H9 (cell line): ENCODE results near the gene CDKAL1. TPM values are rescaled to one million over a fixed set of nuclear protein-coding genes. Genes with fewer than 3 reads are reported as not detected.

Experiments
- DNase-seq: peaks from one replicate; pipeline ENCODE4 v3.0.0-alpha.2; 2017
- H2AFZ ChIP-seq: one replicate; pipeline ENCODE4 v1.6.1; 2013; ENCODE audit warnings: mild to moderate bottlenecking, low read length, control low read depth, moderate library complexity
- H2AK5ac ChIP-seq: 2 replicates; pipeline ENCODE4 v1.6.1; 2013; ENCODE audit warnings: low read length, control low read depth, mixed read lengths; ENCODE audit not compliant: insufficient read length
- H2BK120ac ChIP-seq: one replicate; pipeline ENCODE4 v1.6.1; 2013; ENCODE audit warnings: low read depth, mild to moderate bottlenecking, low read length, control low read depth, inconsistent platforms; ENCODE audit not compliant: poor library complexity, severe bottlenecking
- H2BK12ac ChIP-seq: 2 replicates; pipeline ENCODE4 v1.6.1; 2013; ENCODE audit warnings: low read length, control low read depth, mixed read lengths, low read depth; ENCODE audit not compliant: insufficient read length
- H2BK15ac ChIP-seq: 2 replicates; pipeline ENCODE4 v1.6.1; 2013; ENCODE audit warnings: low read depth, low read length, control low read depth
- H2BK20ac ChIP-seq: one replicate; pipeline ENCODE4 v1.6.1; 2013; ENCODE audit warnings: low read depth, mild to moderate bottlenecking, low read length, control low read depth, inconsistent platforms; ENCODE audit not compliant: poor library complexity, severe bottlenecking
- H2BK5ac ChIP-seq: 2 replicates; pipeline ENCODE4 v1.6.1; 2013; ENCODE audit warnings: low read length, control low read depth, mixed read lengths; ENCODE audit not compliant: insufficient read length
- H3K14ac ChIP-seq: 2 replicates; pipeline ENCODE4 v1.6.1; 2013; ENCODE audit warnings: low read length, control low read depth; ENCODE audit not compliant: insufficient read depth
- H3K18ac ChIP-seq: 2 replicates; pipeline ENCODE4 v1.6.1; 2013; ENCODE audit warnings: low read depth, mild to moderate bottlenecking, mixed read lengths, low read length, control low read depth; ENCODE audit not compliant: insufficient read length
- H3K23ac ChIP-seq: 2 replicates; pipeline ENCODE4 v1.6.1; 2013; ENCODE audit warnings: low read length, control low read depth, mixed read lengths, low read depth; ENCODE audit not compliant: insufficient read length
- H3K23me2 ChIP-seq: 2 replicates; pipeline ENCODE4 v1.6.1; 2013; ENCODE audit warnings: low read depth, mild to moderate bottlenecking, mixed read lengths, low read length, control low read depth; ENCODE audit not compliant: insufficient read length, poor library complexity, severe bottlenecking
- H3K27ac ChIP-seq: 2 replicates; pipeline ENCODE4 v1.5.1; 2013; ENCODE audit warnings: low read length, control low read depth, mixed read lengths, low read depth; ENCODE audit not compliant: insufficient read length
- H3K27me3 ChIP-seq: 2 replicates; pipeline ENCODE4 v1.6.1; 2013; ENCODE audit warnings: low read length, control low read depth, inconsistent platforms; ENCODE audit not compliant: insufficient read depth
- H3K4ac ChIP-seq: 2 replicates; pipeline ENCODE4 v1.6.1; 2013; ENCODE audit warnings: low read depth, mild to moderate bottlenecking, control low read depth, inconsistent platforms, low read length, moderate library complexity
- H3K4me1 ChIP-seq: 2 replicates; pipeline ENCODE4 v1.6.1; 2013; ENCODE audit warnings: low read length, control low read depth, inconsistent platforms; ENCODE audit not compliant: insufficient read depth
- H3K4me2 ChIP-seq: 2 replicates; pipeline ENCODE4 v1.6.1; 2013; ENCODE audit warnings: low read length, control low read depth, mixed read lengths; ENCODE audit not compliant: insufficient read length, insufficient read depth
- H3K56ac ChIP-seq: 2 replicates; pipeline ENCODE4 v1.6.1; 2013; ENCODE audit warnings: low read depth, mild to moderate bottlenecking, mixed read lengths, low read length, control low read depth; ENCODE audit not compliant: insufficient read length
- H3K79me1 ChIP-seq: 2 replicates; pipeline ENCODE4 v1.6.1; 2013; ENCODE audit warnings: low read depth, mild to moderate bottlenecking, moderate library complexity, low read length, control low read depth, inconsistent platforms; ENCODE audit not compliant: insufficient read depth, poor library complexity, severe bottlenecking
- H3K79me2 ChIP-seq: 2 replicates; pipeline ENCODE4 v1.6.1; 2013; ENCODE audit warnings: low read length, control low read depth, inconsistent platforms; ENCODE audit not compliant: insufficient read depth
- H3K9ac ChIP-seq: 2 replicates; pipeline ENCODE4 v1.6.1; 2013; ENCODE audit warnings: low read length, control low read depth, mixed read lengths; ENCODE audit not compliant: insufficient read length; ENCODE audit errors: extremely low read depth
- H3K9me3 ChIP-seq: one replicate; pipeline ENCODE4 v1.6.1; 2013; ENCODE audit warnings: low read depth, low read length, inconsistent platforms; ENCODE audit not compliant: control insufficient read depth
- H3T11ph ChIP-seq: one replicate; pipeline ENCODE4 v1.6.1; 2013; ENCODE audit warnings: mild to moderate bottlenecking, low read length, control low read depth, inconsistent platforms
- H4K20me1 ChIP-seq: one replicate; pipeline ENCODE4 v1.6.1; 2013; ENCODE audit not compliant: control insufficient read depth, insufficient read length, insufficient read depth
- H4K5ac ChIP-seq: 2 replicates; pipeline ENCODE4 v1.6.1; 2013; ENCODE audit warnings: low read depth, mild to moderate bottlenecking, mixed read lengths, low read length, control low read depth; ENCODE audit not compliant: insufficient read length
- H4K8ac ChIP-seq: replicated peaks from 2 replicates; pipeline ENCODE4 v1.6.1; 2013; ENCODE audit warnings: low read length, control low read depth, mixed read lengths, low read depth; ENCODE audit not compliant: insufficient read length
- H4K91ac ChIP-seq: 2 replicates; pipeline ENCODE4 v1.6.1; 2013; ENCODE audit warnings: low read depth, mild to moderate bottlenecking, moderate library complexity, mixed read lengths, low read length, control low read depth; ENCODE audit not compliant: insufficient read length
- H3K27ac Mint-ChIP-seq, 3 experiments: 2 replicates in 2 of 3; 3 replicates in 1 of 3; pipeline ENCODE4 v1.8.0; 2020 to 2021; ENCODE audit warnings: mixed read lengths in 3 of 3, mild to moderate bottlenecking in 1 of 3, moderate library complexity in 1 of 3
- H3K27me3 Mint-ChIP-seq: 2 replicates; pipeline ENCODE4 v1.8.0; 2021; ENCODE audit warnings: low read depth, mild to moderate bottlenecking, moderate library complexity, mixed read lengths
- H3K36me3 Mint-ChIP-seq, 3 experiments: 2 replicates in 2 of 3; 3 replicates in 1 of 3; pipeline ENCODE4 v1.8.0; 2020 to 2021; ENCODE audit warnings: low read depth in 3 of 3, mixed read lengths in 3 of 3; ENCODE audit not compliant: insufficient read depth in 1 of 3
- H3K4me1 Mint-ChIP-seq, 2 experiments: 2 replicates each; pipeline ENCODE4 v1.8.0; 2020; ENCODE audit warnings: mixed read lengths in 2 of 2
- H3K4me3 Mint-ChIP-seq, 2 experiments: 2 replicates in 1 of 2; 3 replicates in 1 of 2; pipeline ENCODE4 v1.8.0; 2020 to 2021; ENCODE audit warnings: mild to moderate bottlenecking in 2 of 2, mixed read lengths in 2 of 2, moderate library complexity in 1 of 2
- H3K9me3 Mint-ChIP-seq, 2 experiments: 2 replicates in 1 of 2; 3 replicates in 1 of 2; pipeline ENCODE4 v1.8.0; 2020; ENCODE audit warnings: mild to moderate bottlenecking in 2 of 2, mixed read lengths in 2 of 2, moderate library complexity in 1 of 2
- CTCF ChIP-seq: fragments of 200-600 bp; sonication (generic); conservative IDR thresholded peaks from 3 replicates; pipeline ENCODE4 v1.8.0; 2021; ENCODE audit warnings: antibody characterized with exemption, mild to moderate bottlenecking
- WGBS: extraction: QIAGEN DNeasy Blood & Tissue Kit; methylation state at CpG from one replicate; pipeline ENCODE4 v1.1.7; 2013; ENCODE audit warnings: missing lambda C conversion rate, low lambda C conversion rate, mixed read lengths; ENCODE audit not compliant: insufficient read length; ENCODE audit errors: extremely low coverage; 5-methylcytosine and 5-hydroxymethylcytosine counted together
- total RNA-seq: library from RNA; stranded (reverse); gene quantifications from 2 replicates; pipeline ENCODE4 v1.2.1, GENCODE V29; 2021

Gene CDKAL1
- total RNA-seq, 1 experiment from 2014 or later = 23.0 TPM

- no peak overlapping the region for H2BK5ac ChIP-seq
- Mint-ChIP-seq H3K9me3 (no peaks in the 10 kb centered on the region), H3K36me3 (peaks cover 53 to 72% (median 62%) of the 10 kb centered on the region in 3 experiments), H3K4me3 (no peak overlapping the region), H3K4me1 (peaks cover 9 to 10% of the 10 kb centered on the region in 2 experiments; a peak in 2 of 4 replicates), H3K27me3 (no peaks in the 10 kb centered on the region; the same call in 1 of the 2 replicates), H3K27ac (peak overlapping the region in 1 of 3 experiments; percentile 23; a peak in 1 of 7 replicates)
- H4K20me1 ChIP-seq = no peaks in the 10 kb centered on the region
- H3K18ac ChIP-seq = no peak overlapping the region
- H2AFZ ChIP-seq = no peak overlapping the region
- no peaks in the 10 kb centered on the region for H3K23me2 ChIP-seq
- no peak overlapping the region for H4K91ac ChIP-seq
- H3K27ac ChIP-seq = no peak overlapping the region
- no peak overlapping the region for H2BK12ac ChIP-seq
- no CpG with 5 or more reads among the region's 6 CpGs for WGBS
- no peak overlapping the region for H2BK15ac ChIP-seq
- H3T11ph ChIP-seq = no peak overlapping the region
- H3K9ac ChIP-seq = no peak overlapping the region
- H3K4me1 ChIP-seq = no peaks in the 10 kb centered on the region
- no peak for TF ChIP-seq CTCF
- H3K79me1 ChIP-seq = no peaks in the 10 kb centered on the region
- no peak overlapping the region for H3K56ac ChIP-seq
- H3K4ac ChIP-seq = no peak overlapping the region
- no peak for DNase-seq
- no peak overlapping the region for H2BK120ac ChIP-seq
- H2BK20ac ChIP-seq = no peak overlapping the region
- H3K23ac ChIP-seq = no peak overlapping the region
- no peak overlapping the region for H4K5ac ChIP-seq
- H3K14ac ChIP-seq = no peak overlapping the region
- no peaks in the 10 kb centered on the region for H3K27me3 ChIP-seq
- no peaks in the 10 kb centered on the region for H3K9me3 ChIP-seq
- H3K4me2 ChIP-seq = no peak overlapping the region
- no peak overlapping the region for H4K8ac ChIP-seq
- no peaks in the 10 kb centered on the region for H3K79me2 ChIP-seq
- no peak overlapping the region for H2AK5ac ChIP-seq
These were observed 43.7 kb upstream of the CDKAL1 start for GRCh38 chr6:20490591-20490990.
